HepG2 (cell line): ENCODE data around the gene A4GNT. TPM values are rescaled to one million over a fixed set of nuclear protein-coding genes. Genes with fewer than 3 reads are reported as not detected.

ENCODE experiments used
- HMGXB4 ChIP-seq, 2 experiments: sonication (generic) in 1 of 2; formaldehyde crosslinking in 1 of 2; IDR thresholded peaks; 2 replicates each; pipeline versions ENCODE4 v1.4.0 to v1.6.1; 2018 to 2020; ENCODE audit warnings: missing genetic modification reagents in 2 of 2, borderline replicate concordance in 1 of 2, low read depth in 1 of 2, mild to moderate bottlenecking in 1 of 2, missing biosample characterization in 1 of 2
- NCOR1 ChIP-seq: fragments of 200-600 bp; sonication (generic); IDR thresholded peaks from 2 replicates; pipeline ENCODE4 v1.7.0; 2017; ENCODE audit warnings: antibody characterized with exemption, low read length, borderline replicate concordance
- POLR2AphosphoS2 ChIP-seq: IDR thresholded peaks from 2 replicates; pipeline ENCODE4 v1.6.1; 2011; ENCODE audit warnings: low read depth, low read length, improper control_type of control experiment
- RAD21 ChIP-seq: fragments of 450-650 bp; formaldehyde crosslinking; IDR thresholded peaks from 2 replicates; pipeline ENCODE4 v1.5.0; 2020; ENCODE audit warnings: mild to moderate bottlenecking
- RARA ChIP-seq: IDR thresholded peaks from 2 replicates; pipeline ENCODE4 v1.6.1; 2016; ENCODE audit warnings: missing genetic modification reagents, missing compliant biosample characterization
- SNAI1 ChIP-seq: sonication (generic); formaldehyde crosslinking; IDR thresholded peaks from 2 replicates; pipeline ENCODE4 v1.5.0; 2020; ENCODE audit warnings: mild to moderate bottlenecking, missing genetic modification reagents, borderline replicate concordance
- ZHX1 ChIP-seq: sonication (generic); formaldehyde crosslinking; IDR thresholded peaks from 2 replicates; pipeline ENCODE4 v1.8.1; 2022; ENCODE audit warnings: low read depth, mild to moderate bottlenecking, missing genetic modification reagents
- ZNF362 ChIP-seq: sonication (generic); formaldehyde crosslinking; IDR thresholded peaks from 2 replicates; pipeline ENCODE4 v1.4.0; 2020; ENCODE audit warnings: missing genetic modification reagents, mild to moderate bottlenecking, borderline replicate concordance
- ZNF790 ChIP-seq: sonication (generic); formaldehyde crosslinking; IDR thresholded peaks from 2 replicates; pipeline ENCODE4 v1.8.0; 2022; ENCODE audit warnings: missing genetic modification reagents, mild to moderate bottlenecking, borderline replicate concordance
- polyA plus RNA-seq, 8 experiments: library from polyadenylated mRNA; depleted of rRNA in 3 of 8; stranded (reverse) in 7 of 8; unstranded in 1 of 8; fragments of >200 nt; fragmentation: Illumina TruSeq in 4 of 8; extraction: Trizol in 4 of 8; gene quantifications; 2 replicates each; pipeline versions ENCODE4 v1.2.1 to v1.2.3, GENCODE V29; 2011 to 2016; ENCODE audit warnings: low read depth in 4 of 8, missing spikeins in 1 of 8, mixed read lengths in 1 of 8; ENCODE audit not compliant: insufficient read depth in 1 of 8
- total RNA-seq, 5 experiments: library from RNA; depleted of rRNA; stranded (reverse); fragments of >200 nt; fragmentation: Illumina TruSeq; extraction: Trizol; gene quantifications; 2 replicates each; pipeline ENCODE4 v1.2.3, GENCODE V29; 2016; ENCODE audit warnings: low read depth in 1 of 5
- TF ChIP-seq, protein P1 (sequence below): sonication (generic); formaldehyde crosslinking; IDR thresholded peaks from 2 replicates; pipeline ENCODE4 v1.5.1; 2020; ENCODE audit warnings: mild to moderate bottlenecking, missing genetic modification reagents, borderline replicate concordance

A4GNT gene
- total and polyA plus RNA-seq, 2 of the 13 experiments (the other 11 are each of a cell fraction or from before 2014, with no cell fraction given) = not detected

DNA sequence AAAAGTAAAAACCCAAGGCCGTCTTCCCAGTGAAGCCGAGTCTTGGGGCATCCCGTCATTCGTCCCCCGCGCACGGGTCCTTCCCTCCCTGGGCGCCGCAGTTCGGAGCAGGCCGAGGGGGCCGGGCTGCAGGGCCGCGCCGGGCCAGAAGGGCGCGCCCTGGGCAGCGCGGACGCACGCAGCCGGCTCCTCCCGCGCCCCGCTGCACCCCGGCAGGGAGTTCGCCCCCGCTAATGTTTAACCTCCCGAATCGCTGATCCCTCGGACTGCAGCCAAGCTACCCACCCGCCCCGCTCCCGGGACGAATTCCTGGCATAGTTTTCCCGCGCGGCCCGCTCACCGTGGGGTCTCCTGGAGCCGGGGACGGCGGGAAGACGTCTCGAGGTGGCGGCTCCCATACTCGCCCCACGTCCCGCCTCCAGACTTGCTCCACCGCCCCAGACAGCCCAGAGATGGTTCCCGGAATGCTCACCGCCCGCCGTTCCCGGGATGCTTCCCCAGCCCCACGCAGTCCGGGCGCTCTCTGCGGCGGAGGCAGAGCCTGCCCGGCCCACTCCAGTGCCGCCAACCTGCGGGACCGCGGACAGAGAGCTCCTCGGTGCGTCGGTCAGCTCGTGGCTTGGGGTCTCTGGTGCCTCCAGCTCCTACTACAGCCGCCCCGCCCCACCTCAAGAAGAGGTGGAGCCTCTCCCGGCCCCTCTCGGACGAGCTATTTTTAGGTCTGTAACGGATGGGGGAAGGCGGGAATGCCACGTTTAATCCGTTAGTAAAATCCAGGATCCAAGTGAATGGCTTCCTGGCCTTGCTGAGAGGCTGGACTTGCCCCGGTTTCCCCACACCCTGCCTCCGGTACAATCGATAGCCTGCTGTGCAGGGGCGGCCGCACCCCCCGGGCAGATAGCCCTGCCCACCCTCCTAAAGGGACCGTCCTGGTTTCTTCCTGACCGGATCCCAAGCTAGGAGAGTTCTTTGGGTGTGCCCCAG, 16.9 kb downstream of the A4GNT start, which contains the start of gene DZIP1L (continued):
- TF ChIP-seq ZNF362 (CRISPR knock-in tag) (no peak), ZHX1 (CRISPR knock-in tag) (no peak), RAD21 (CRISPR knock-in tag) (peak; percentile 48), SNAI1 (no peak), POLR2AphosphoS2 (no peak), HMGXB4 (CRISPR knock-in tag; IDR thresholded peaks at IDR 0.05; ENCODE audit: borderline replicate concordance in 1 of 2, low read depth in 1 of 2) (peak in 1 of 2 experiments; percentile 59; a peak in 1 of 4 replicates), ZNF790 (CRISPR knock-in tag) (no peak), NCOR1 (no peak), RARA (CRISPR knock-in tag) (no peak)
- TF ChIP-seq, protein P1, sequence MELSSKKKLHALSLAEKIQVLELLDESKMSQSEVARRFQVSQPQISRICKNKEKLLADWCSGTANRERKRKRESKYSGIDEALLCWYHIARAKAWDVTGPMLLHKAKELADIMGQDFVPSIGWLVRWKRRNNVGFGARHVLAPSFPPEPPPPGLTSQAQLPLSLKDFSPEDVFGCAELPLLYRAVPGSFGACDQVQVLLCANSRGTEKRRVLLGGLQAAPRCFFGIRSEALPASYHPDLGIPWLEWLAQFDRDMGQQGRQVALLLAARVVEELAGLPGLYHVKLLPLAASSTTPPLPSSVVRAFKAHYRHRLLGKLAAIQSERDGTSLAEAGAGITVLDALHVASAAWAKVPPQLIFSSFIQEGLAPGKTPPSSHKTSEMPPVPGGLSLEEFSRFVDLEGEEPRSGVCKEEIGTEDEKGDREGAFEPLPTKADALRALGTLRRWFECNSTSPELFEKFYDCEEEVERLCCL (CRISPR knock-in tag) = no peak
